ENCODE measurements around the gene C10orf71.

Gene C10orf71

DNA sequence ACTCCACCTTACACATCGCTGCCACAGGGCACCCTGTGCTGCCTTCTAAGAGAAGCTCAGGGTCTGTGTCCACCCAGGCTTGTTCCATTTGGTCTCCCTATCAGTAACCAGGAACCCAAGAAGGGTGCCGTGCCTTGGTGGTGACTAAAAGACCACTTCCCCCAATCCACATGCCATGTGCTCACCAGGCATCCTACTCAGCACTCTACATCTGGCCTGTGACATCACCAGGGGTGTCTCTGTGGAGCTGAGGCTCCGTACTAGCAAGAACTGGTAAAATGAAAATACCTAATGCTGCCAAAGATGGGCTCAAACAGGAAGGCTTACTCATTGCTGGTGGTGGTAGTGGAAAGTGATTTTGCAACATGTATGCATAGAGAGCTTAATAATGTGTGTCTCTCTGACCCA lies 19.0 kb upstream of the C10orf71 start:
- Histone ChIP-seq H3K79me2 (ENCODE audit: low read length) (no peaks in the 10 kb centered on the region), H3K4me3 (ENCODE audit: low read length) (no peak overlapping the region), H3K27me3 (replicated peaks; ENCODE audit: insufficient read depth, low read length) (no peaks in the 10 kb centered on the region), H3K9ac (ENCODE audit: low read length) (no peak overlapping the region), H4K20me1 (ENCODE audit: insufficient read depth, low read length) (no peaks in the 10 kb centered on the region), H3F3A (ENCODE audit: insufficient read depth, low read length) (peaks cover 3% of the 10 kb centered on the region; the same call in 1 of the 2 replicates), H3K9me3 (replicated peaks; ENCODE audit: insufficient read depth, low read length) (no peaks in the 10 kb centered on the region), H3K4me1 (ENCODE audit: low read length) (peaks cover 5% of the 10 kb centered on the region), H3K36me3 (replicated peaks; ENCODE audit: insufficient read depth, low read length) (no peaks in the 10 kb centered on the region), H3K9me2 (replicated peaks; ENCODE audit: insufficient read depth, low read length) (no peaks in the 10 kb centered on the region), H3K4me2 (ENCODE audit: low read depth, low read length) (no peak overlapping the region), H2AFZ (ENCODE audit: low read length) (no peak overlapping the region), H3K27ac (ENCODE audit: low read length) (no peak overlapping the region)
- TF ChIP-seq EZH2 (optimal IDR thresholded peaks at IDR 0.05; ENCODE audit: low read depth, low read length) (no peak), EZH2phosphoT487 (IDR thresholded peaks at IDR 0.05; ENCODE audit: low read length) (no peak)
- TF ChIP-seq, protein P1, sequence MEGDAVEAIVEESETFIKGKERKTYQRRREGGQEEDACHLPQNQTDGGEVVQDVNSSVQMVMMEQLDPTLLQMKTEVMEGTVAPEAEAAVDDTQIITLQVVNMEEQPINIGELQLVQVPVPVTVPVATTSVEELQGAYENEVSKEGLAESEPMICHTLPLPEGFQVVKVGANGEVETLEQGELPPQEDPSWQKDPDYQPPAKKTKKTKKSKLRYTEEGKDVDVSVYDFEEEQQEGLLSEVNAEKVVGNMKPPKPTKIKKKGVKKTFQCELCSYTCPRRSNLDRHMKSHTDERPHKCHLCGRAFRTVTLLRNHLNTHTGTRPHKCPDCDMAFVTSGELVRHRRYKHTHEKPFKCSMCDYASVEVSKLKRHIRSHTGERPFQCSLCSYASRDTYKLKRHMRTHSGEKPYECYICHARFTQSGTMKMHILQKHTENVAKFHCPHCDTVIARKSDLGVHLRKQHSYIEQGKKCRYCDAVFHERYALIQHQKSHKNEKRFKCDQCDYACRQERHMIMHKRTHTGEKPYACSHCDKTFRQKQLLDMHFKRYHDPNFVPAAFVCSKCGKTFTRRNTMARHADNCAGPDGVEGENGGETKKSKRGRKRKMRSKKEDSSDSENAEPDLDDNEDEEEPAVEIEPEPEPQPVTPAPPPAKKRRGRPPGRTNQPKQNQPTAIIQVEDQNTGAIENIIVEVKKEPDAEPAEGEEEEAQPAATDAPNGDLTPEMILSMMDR (IDR thresholded peaks at IDR 0.05; ENCODE audit: low read length): no peak
- no peak for DNase-seq

DNA sequence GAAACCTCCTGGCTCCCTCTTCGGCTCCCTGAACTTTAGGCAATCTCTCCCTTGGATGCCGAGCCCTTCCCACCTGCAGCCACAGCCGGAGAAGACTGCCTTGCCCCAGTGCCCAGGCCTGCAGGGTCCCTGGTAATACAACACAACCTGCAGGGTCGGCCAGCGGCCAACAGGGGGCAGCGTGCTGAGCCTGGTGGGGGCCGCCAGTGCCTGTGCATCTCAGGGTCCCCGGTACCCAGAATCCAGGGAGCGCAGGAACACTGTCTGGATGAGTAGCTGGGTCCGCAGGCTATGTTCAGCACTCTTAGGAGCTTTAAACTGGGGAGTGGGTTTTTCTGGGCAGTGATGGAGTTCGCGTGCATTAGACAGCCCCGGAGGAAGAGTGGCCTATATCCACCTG lies 17.5 kb upstream of the C10orf71 start:
- Histone ChIP-seq H3K4me1 (ENCODE audit: low read length) (peaks cover 7% of the 10 kb centered on the region), H3K4me2 (ENCODE audit: low read depth, low read length) (no peak overlapping the region), H3K36me3 (replicated peaks; ENCODE audit: insufficient read depth, low read length) (no peaks in the 10 kb centered on the region), H3K4me3 (ENCODE audit: low read length) (no peak overlapping the region), H3K27ac (ENCODE audit: low read length) (no peak overlapping the region), H4K20me1 (ENCODE audit: insufficient read depth, low read length) (no peaks in the 10 kb centered on the region), H3K79me2 (ENCODE audit: low read length) (no peaks in the 10 kb centered on the region), H2AFZ (ENCODE audit: low read length) (no peak overlapping the region), H3K9me3 (replicated peaks; ENCODE audit: insufficient read depth, low read length) (no peaks in the 10 kb centered on the region), H3K9me2 (replicated peaks; ENCODE audit: insufficient read depth, low read length) (no peaks in the 10 kb centered on the region), H3F3A (ENCODE audit: insufficient read depth, low read length) (peaks cover 10% of the 10 kb centered on the region; the same call in 1 of the 2 replicates), H3K27me3 (replicated peaks; ENCODE audit: insufficient read depth, low read length) (no peaks in the 10 kb centered on the region), H3K9ac (ENCODE audit: low read length) (no peak overlapping the region)
- TF ChIP-seq, protein P1 (IDR thresholded peaks at IDR 0.05; ENCODE audit: low read length): peak; percentile 20
- TF ChIP-seq EZH2 (optimal IDR thresholded peaks at IDR 0.05; ENCODE audit: low read depth, low read length) (no peak), EZH2phosphoT487 (IDR thresholded peaks at IDR 0.05; ENCODE audit: low read length) (no peak)
- no peak for DNase-seq

DNA sequence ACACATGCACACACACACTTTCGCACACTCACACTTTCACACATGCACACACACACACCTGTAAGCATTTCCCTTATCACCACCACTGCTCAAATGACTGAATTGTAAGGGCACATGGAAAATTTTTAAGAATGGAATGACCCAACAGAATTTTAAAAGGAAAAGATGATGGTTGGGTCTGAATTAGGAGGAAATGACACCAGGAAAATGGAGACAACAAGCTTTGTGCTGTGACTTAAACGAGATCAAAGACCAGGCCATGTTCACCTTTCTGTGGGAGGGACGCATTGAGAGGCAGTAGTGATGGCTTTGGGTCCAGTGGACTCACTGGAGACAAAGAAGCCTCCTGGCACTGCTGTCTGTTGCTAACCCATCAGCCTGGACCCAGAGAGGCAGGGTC lies 16.7 kb upstream of the C10orf71 start:
- Histone ChIP-seq H3K9me2 (replicated peaks; ENCODE audit: insufficient read depth, low read length) (no peaks in the 10 kb centered on the region), H3K27me3 (replicated peaks; ENCODE audit: insufficient read depth, low read length) (no peaks in the 10 kb centered on the region), H3K9ac (ENCODE audit: low read length) (no peak overlapping the region), H3K27ac (ENCODE audit: low read length) (no peak overlapping the region), H3F3A (ENCODE audit: insufficient read depth, low read length) (peaks cover 10% of the 10 kb centered on the region; the same call in 1 of the 2 replicates), H3K4me3 (ENCODE audit: low read length) (no peak overlapping the region), H4K20me1 (ENCODE audit: insufficient read depth, low read length) (no peaks in the 10 kb centered on the region), H3K79me2 (ENCODE audit: low read length) (no peaks in the 10 kb centered on the region), H3K36me3 (replicated peaks; ENCODE audit: insufficient read depth, low read length) (no peaks in the 10 kb centered on the region), H3K4me1 (ENCODE audit: low read length) (peaks cover 7% of the 10 kb centered on the region), H3K4me2 (ENCODE audit: low read depth, low read length) (no peak overlapping the region), H2AFZ (ENCODE audit: low read length) (no peak overlapping the region), H3K9me3 (replicated peaks; ENCODE audit: insufficient read depth, low read length) (no peaks in the 10 kb centered on the region)
- TF ChIP-seq EZH2phosphoT487 (IDR thresholded peaks at IDR 0.05; ENCODE audit: low read length) (no peak), EZH2 (optimal IDR thresholded peaks at IDR 0.05; ENCODE audit: low read depth, low read length) (no peak)
- TF ChIP-seq, protein P1 (IDR thresholded peaks at IDR 0.05; ENCODE audit: low read length): no peak
- no peak for DNase-seq
